ENCODE measurements around the gene RANGAP1. TPM values are rescaled to one million over a fixed set of nuclear protein-coding genes. Genes with fewer than 3 reads are reported as not detected.

The RANGAP1 gene
- total and polyA plus RNA-seq, 2 of the 13 experiments (the other 11 are each of a cell fraction or from before 2014, with no cell fraction given) = 51.8 to 83.9 TPM

DNA sequence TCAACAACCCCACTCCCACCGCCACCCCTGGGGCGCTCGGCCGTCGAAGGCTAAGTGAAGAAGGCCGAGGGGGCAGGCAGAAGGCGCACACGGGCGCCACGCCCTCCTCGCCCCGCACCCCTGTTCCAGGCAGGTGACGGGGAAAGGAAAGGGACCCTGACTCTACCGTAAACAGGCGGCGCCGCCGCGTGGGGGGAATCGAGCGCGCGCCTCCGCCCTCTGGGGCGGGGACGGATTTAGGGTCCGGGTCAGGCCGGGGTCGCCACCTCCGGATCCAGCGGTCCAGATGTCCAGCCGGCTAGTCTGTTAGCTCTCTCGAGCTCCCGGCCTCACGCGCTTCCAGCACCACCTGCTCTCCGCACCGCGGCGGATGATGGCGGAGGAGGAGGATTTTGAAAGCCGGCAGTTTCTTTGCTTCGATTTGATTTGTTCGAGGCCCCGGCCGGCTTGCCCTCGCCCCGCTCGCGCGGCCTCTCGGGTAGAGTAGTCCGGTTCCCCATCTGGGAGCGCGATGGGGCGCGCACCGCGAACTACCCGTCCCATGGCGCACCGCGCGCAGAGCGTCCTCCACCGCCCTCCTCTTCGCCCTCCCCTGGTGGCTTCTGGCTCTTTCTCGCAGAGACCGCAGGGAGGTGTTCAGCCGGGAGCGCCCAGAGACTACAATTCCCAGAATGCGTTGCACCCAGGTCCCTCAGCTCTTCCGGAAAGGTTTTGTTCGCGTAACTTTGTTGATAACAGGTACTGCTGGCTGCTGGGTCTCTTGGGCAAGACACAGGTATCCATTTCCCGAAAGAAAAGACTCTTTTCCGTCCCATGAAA, at the start of gene RANGAP1 (continued):
- TF ChIP-seq, protein P1, sequence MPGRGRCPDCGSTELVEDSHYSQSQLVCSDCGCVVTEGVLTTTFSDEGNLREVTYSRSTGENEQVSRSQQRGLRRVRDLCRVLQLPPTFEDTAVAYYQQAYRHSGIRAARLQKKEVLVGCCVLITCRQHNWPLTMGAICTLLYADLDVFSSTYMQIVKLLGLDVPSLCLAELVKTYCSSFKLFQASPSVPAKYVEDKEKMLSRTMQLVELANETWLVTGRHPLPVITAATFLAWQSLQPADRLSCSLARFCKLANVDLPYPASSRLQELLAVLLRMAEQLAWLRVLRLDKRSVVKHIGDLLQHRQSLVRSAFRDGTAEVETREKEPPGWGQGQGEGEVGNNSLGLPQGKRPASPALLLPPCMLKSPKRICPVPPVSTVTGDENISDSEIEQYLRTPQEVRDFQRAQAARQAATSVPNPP (CRISPR knock-in tag; IDR thresholded peaks at IDR 0.05) = no peak; the same call in 1 of the 2 replicates
- TF ChIP-seq SETDB1 (CRISPR knock-in tag; IDR thresholded peaks at IDR 0.05; ENCODE audit: borderline replicate concordance) = no peak
- TF ChIP-seq GATAD2A (CRISPR knock-in tag; IDR thresholded peaks at IDR 0.05) = no peak
- no peak for TF ChIP-seq ZSCAN12 (CRISPR knock-in tag; IDR thresholded peaks at IDR 0.05)
- 0 out of 2 replicates have a peak, but pooled peaks have one; percentile 10 for TF ChIP-seq NRL (CRISPR knock-in tag; IDR thresholded peaks at IDR 0.05; ENCODE audit: borderline replicate concordance)
- no peak for TF ChIP-seq IRX3 (CRISPR knock-in tag; IDR thresholded peaks at IDR 0.05; ENCODE audit: borderline replicate concordance, low read depth)
- TF ChIP-seq NFKB2 (CRISPR knock-in tag; IDR thresholded peaks at IDR 0.05; ENCODE audit: borderline replicate concordance) = peak; percentile 66; the same call in 1 of the 2 replicates
- TF ChIP-seq ZNF329 (CRISPR knock-in tag; IDR thresholded peaks at IDR 0.05; ENCODE audit: low read depth) = no peak
- TF ChIP-seq SAFB2 (CRISPR knock-in tag; IDR thresholded peaks at IDR 0.05; ENCODE audit: borderline replicate concordance, low read depth) = no peak; the same call in 1 of the 2 replicates
- TF ChIP-seq, protein P2, sequence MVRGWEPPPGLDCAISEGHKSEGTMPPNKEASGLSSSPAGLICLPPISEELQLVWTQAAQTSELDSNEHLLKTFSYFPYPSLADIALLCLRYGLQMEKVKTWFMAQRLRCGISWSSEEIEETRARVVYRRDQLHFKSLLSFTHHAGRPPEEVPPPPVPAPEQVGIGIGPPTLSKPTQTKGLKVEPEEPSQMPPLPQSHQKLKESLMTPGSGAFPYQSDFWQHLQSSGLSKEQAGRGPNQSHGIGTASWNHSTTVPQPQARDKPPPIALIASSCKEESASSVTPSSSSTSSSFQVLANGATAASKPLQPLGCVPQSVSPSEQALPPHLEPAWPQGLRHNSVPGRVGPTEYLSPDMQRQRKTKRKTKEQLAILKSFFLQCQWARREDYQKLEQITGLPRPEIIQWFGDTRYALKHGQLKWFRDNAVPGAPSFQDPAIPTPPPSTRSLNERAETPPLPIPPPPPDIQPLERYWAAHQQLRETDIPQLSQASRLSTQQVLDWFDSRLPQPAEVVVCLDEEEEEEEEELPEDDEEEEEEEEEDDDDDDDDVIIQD (CRISPR knock-in tag; IDR thresholded peaks at IDR 0.05; ENCODE audit: low read depth) = no peak
- TF ChIP-seq, protein P3, sequence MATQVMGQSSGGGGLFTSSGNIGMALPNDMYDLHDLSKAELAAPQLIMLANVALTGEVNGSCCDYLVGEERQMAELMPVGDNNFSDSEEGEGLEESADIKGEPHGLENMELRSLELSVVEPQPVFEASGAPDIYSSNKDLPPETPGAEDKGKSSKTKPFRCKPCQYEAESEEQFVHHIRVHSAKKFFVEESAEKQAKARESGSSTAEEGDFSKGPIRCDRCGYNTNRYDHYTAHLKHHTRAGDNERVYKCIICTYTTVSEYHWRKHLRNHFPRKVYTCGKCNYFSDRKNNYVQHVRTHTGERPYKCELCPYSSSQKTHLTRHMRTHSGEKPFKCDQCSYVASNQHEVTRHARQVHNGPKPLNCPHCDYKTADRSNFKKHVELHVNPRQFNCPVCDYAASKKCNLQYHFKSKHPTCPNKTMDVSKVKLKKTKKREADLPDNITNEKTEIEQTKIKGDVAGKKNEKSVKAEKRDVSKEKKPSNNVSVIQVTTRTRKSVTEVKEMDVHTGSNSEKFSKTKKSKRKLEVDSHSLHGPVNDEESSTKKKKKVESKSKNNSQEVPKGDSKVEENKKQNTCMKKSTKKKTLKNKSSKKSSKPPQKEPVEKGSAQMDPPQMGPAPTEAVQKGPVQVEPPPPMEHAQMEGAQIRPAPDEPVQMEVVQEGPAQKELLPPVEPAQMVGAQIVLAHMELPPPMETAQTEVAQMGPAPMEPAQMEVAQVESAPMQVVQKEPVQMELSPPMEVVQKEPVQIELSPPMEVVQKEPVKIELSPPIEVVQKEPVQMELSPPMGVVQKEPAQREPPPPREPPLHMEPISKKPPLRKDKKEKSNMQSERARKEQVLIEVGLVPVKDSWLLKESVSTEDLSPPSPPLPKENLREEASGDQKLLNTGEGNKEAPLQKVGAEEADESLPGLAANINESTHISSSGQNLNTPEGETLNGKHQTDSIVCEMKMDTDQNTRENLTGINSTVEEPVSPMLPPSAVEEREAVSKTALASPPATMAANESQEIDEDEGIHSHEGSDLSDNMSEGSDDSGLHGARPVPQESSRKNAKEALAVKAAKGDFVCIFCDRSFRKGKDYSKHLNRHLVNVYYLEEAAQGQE (IDR thresholded peaks at IDR 0.05; ENCODE audit: borderline replicate concordance in 1 of 2, low read depth in 1 of 2, low read length in 2 of 2) = no peak
- TF ChIP-seq, protein P4, sequence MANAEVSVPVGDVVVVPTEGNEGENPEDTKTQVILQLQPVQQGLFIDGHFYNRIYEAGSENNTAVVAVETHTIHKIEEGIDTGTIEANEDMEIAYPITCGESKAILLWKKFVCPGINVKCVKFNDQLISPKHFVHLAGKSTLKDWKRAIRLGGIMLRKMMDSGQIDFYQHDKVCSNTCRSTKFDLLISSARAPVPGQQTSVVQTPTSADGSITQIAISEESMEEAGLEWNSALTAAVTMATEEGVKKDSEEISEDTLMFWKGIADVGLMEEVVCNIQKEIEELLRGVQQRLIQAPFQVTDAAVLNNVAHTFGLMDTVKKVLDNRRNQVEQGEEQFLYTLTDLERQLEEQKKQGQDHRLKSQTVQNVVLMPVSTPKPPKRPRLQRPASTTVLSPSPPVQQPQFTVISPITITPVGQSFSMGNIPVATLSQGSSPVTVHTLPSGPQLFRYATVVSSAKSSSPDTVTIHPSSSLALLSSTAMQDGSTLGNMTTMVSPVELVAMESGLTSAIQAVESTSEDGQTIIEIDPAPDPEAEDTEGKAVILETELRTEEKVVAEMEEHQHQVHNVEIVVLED (CRISPR knock-in tag; IDR thresholded peaks at IDR 0.05; ENCODE audit: borderline replicate concordance) = peak; percentile 81; the same call in 1 of the 2 replicates
- TF ChIP-seq, protein P5, sequence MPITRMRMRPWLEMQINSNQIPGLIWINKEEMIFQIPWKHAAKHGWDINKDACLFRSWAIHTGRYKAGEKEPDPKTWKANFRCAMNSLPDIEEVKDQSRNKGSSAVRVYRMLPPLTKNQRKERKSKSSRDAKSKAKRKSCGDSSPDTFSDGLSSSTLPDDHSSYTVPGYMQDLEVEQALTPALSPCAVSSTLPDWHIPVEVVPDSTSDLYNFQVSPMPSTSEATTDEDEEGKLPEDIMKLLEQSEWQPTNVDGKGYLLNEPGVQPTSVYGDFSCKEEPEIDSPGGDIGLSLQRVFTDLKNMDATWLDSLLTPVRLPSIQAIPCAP (CRISPR knock-in tag; IDR thresholded peaks at IDR 0.05; ENCODE audit: low read depth) = no peak
- TF ChIP-seq PCBP2 (optimal IDR thresholded peaks at IDR 0.05; ENCODE audit: low read depth, low read length, poor library complexity, severe bottlenecking) = no peak
- TF ChIP-seq ZNF556 (CRISPR knock-in tag; IDR thresholded peaks at IDR 0.05; ENCODE audit: borderline replicate concordance) = no peak; the same call in 1 of the 2 replicates
- TF ChIP-seq ZNF354B (CRISPR knock-in tag; IDR thresholded peaks at IDR 0.05) = no peak
- TF ChIP-seq, protein P6, sequence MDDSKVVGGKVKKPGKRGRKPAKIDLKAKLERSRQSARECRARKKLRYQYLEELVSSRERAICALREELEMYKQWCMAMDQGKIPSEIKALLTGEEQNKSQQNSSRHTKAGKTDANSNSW (CRISPR knock-in tag; IDR thresholded peaks at IDR 0.05; ENCODE audit: borderline replicate concordance) = no peak
